Measurements from ENCODE around the gene KSR2.

GRCh38 chr12:117430246-117430645, 538.5 kb downstream of the KSR2 start:
- no peak for TF ChIP-seq CTCF (IDR thresholded peaks at IDR 0.05)
- no peak for TF ChIP-seq POLR2A (IDR thresholded peaks at IDR 0.05)
